MM.1S (cell line): Measurements from ENCODE around the gene EPRS1.

Experiments used
- EZH2 ChIP-seq: fragments of 300-600 bp; sonication (generic); optimal IDR thresholded peaks from 2 replicates; pipeline ENCODE3; 2017; ENCODE audit warnings: low read depth, mild to moderate bottlenecking, antibody characterized with exemption, low read length, mixed read lengths
- EZH2phosphoT487 ChIP-seq: fragments of 300-600 bp; sonication (generic); IDR thresholded peaks from 2 replicates; pipeline ENCODE4 v1.6.1; 2018; ENCODE audit warnings: antibody characterized with exemption, low read length
- TF ChIP-seq, protein P1 (sequence below): fragments of 300-600 bp; sonication (generic); IDR thresholded peaks from 2 replicates; pipeline ENCODE4 v1.5.1; 2016; ENCODE audit warnings: antibody characterized with exemption, low read length, mixed read lengths

GRCh38 chr1:220032911-220033310 lies 13.4 kb downstream of the EPRS1 start:
- TF ChIP-seq, protein P1, sequence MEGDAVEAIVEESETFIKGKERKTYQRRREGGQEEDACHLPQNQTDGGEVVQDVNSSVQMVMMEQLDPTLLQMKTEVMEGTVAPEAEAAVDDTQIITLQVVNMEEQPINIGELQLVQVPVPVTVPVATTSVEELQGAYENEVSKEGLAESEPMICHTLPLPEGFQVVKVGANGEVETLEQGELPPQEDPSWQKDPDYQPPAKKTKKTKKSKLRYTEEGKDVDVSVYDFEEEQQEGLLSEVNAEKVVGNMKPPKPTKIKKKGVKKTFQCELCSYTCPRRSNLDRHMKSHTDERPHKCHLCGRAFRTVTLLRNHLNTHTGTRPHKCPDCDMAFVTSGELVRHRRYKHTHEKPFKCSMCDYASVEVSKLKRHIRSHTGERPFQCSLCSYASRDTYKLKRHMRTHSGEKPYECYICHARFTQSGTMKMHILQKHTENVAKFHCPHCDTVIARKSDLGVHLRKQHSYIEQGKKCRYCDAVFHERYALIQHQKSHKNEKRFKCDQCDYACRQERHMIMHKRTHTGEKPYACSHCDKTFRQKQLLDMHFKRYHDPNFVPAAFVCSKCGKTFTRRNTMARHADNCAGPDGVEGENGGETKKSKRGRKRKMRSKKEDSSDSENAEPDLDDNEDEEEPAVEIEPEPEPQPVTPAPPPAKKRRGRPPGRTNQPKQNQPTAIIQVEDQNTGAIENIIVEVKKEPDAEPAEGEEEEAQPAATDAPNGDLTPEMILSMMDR: no peak
- TF ChIP-seq EZH2 (no peak), EZH2phosphoT487 (no peak)
